Posterior cingulate gyrus (tissue), 11 donors: ENCODE data around the gene IRF2.

Experiments
- DNase-seq, 10 donors: peaks; one replicate each; pipeline versions ENCODE4 v3.0.0 to v3.0.0-alpha.2; 2020 to 2021; ENCODE audit warnings: mixed read lengths in 3 of 10
- intact Hi-C: fragments of 100-400 bp; cut with DNase I; formaldehyde crosslinking; loops from one replicate; pipeline ENCODE4 v1.15.1; 2023

IRF2 gene

DNA sequence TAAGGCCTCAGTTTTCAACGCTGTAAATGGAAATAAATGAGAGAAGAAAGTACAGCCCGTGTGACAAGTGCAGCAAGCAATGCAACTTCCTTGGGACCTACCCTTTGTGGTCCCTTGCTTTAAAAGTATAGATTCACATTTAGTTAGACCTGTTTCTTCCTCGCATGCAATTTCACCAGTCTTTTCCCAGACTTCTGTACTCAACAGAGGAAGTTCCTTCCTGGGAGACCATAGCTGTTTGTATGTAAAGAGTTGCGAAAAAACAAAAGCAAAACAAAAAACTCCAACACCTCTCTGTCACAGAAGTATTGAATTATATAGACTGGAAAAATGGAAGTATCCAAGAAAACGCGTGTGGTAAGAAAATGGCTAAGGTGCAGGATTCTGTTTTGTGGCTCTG lies 1.1 kb upstream of the IRF2 start:
- no peak for DNase-seq
- intact Hi-C loops = loop anchor here (5.0 to 10.0 kb wide), 2 partner anchors 37 to 91 kb away; no protein-coding TSS in a partner anchor

DNA sequence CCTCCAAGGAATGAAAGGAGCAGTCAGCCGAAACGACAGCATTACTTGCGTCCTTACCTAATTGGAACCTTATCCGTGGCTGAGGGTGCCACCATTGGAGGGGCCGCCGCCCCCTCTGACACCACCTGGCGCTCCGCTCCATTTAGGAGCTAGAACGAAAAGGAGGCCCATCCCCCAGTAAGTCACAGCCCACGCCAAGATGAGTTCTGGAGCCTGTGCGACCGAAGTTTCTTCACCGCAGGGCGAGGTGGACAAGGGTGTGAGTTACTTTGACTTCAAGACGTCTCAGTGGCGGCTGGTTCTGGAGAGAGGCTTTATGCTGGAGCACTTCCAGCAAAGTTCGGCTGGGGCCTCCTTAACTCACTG lies 729 bp upstream of the IRF2 start:
- intact Hi-C loops = loop anchor here (5.0 to 10.0 kb wide), 2 partner anchors 37 to 90 kb away; no protein-coding TSS in a partner anchor
- peak in 5 of 10 donors; percentile 23 to 84 (median 27) for DNase-seq

DNA sequence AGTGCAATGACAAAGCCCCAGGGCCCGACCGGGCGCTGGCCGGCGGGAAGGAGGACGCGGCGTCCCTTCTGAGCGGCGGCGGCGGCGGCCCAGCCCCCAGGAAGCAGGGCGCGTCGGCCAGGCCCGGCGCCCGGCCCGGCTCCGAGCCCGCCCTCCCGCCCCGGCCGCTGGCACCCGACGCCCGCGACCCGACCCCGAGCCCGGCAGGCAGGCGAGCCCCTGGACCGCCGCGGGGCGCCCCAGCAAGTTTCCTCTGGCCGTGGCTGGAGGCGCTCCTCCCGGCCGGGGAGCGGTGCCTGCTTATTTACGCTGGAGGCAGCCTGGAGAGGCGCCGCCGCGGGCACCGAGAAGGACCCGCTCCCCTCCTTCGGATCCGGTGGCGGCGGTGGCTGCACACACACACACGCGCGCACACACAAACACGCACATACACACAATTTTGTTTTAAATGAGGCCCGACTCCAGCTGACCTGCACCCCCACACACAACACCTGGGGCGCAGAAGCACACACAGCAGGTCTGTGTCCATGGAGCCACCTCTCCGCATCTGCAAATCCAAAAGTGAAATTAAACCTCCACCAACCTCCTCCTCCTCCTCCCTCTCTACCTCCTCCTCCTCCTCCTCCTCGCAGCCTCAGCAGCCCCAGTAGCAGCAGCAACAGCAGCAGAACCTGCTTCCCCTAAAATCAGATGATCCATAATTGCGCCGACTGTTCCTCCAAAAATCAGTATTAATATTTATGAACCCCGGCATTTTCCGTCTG lies 669 bp downstream of the IRF2 start:
- intact Hi-C loops = loop anchor here (1.0 to 10.0 kb wide), 6 partner anchors 64 to 209 kb away; partner anchors contain the start of genes CASP3 and PRIMPOL
- peak in 7 of 10 donors; percentile 29 to 89 (median 55) for DNase-seq

DNA sequence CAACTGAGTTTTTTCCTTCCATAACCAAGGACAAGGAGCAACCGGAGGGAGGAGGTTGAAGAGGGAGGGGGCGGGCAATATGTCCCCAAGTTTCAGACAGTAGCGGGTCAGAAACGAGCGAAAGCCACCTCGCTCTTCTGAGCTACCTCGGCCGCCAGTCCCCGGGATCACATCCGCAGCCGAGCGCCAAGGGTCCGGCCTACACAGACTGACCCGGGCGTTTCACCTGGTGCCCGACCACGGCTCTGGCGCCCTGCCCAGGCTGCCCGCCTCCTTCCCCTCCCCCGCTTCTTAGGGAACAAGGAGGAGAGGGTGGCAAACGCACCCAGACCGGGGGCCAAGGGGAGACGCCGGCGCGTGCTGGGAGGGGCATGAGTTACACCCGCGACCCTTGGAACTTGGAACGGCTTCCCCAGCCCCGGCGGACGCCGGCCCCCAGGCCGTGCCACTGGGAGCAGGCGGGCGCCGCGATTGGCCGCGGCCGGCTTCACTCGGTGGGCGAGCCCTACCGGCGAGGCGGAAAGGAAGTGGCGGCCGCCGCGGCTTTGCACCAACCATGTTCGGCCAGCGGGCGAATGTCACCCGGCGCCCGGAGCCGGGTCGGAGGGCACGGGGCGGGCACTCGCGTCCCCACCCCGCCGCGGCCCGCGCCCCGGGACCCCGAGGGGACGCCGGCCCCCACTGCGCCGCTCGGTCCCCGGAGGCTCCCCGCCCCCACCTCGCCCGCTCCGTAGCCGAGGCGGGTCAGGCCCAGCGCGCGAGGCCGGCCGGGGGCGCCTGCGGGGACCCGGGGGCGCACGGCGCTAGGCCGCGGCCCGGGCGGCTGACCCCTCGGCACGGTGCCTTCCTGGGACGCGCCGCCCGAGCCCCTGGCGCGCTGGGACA lies 1.5 kb downstream of the IRF2 start:
- intact Hi-C loops = loop anchor here (2.0 to 10.0 kb wide), 5 partner anchors 66 to 208 kb away; partner anchors contain the start of genes CASP3 and PRIMPOL
- DNase-seq = peak; percentile 45 to 94 (median 59)

DNA sequence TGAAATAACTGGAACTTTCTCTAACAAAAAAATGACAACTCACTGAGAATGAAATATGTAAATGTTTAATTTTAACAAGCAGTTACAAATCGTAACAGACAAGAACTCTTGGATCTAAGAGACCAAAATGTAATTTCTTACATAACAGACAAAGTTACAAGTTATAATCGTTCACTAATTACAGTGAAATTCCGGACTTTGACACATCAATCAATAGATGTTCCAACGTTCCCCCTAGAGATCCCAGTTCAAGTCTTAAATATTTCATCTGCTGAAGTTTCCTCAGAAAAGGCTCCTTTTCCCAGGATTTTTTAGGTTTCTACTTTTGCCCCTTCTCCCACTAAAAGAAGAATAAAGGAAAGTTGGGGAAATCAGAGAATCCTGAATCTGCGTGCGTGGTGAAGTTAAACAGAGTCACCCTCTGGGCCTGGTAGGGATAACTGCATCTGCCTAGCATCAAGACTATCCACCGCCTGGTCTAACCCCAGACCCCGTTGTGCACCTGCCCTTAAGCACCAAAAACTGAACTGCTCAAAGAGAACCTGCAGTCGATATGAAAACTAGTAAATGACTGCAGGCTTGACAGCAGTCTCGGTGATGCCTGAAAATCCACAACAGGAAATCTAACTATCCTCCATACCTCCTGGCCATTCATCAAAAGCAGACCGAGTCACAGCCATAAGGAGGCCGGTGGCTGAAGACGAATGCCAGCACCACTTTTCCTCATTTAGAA lies 2.3 kb downstream of the IRF2 start:
- peak in 1 of 10 donors; percentile 25 for DNase-seq
- intact Hi-C loops = loop anchor here (2.0 to 10.0 kb wide), 5 partner anchors 65 to 207 kb away; partner anchors contain the start of genes CASP3 and PRIMPOL

DNA sequence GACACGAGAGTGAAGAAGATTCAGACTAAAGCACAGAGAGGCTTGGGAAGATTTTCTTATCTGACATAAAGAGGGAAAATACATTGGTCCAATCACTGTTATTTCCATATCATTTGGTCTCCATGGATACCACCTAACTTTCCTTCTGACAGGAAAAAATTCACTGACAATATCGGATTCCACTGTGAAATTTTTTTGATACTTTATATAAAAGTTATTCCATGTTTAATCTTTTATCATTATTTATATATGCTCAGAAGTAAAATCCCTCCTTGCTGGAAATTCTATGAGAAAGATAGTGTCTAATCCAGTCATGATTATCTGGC lies 3.6 kb downstream of the IRF2 start:
- no peak for DNase-seq
- intact Hi-C loops = loop anchor here (5.0 to 10.0 kb wide), 4 partner anchors 63 to 177 kb away; partner anchors contain the start of genes CASP3 and PRIMPOL

DNA sequence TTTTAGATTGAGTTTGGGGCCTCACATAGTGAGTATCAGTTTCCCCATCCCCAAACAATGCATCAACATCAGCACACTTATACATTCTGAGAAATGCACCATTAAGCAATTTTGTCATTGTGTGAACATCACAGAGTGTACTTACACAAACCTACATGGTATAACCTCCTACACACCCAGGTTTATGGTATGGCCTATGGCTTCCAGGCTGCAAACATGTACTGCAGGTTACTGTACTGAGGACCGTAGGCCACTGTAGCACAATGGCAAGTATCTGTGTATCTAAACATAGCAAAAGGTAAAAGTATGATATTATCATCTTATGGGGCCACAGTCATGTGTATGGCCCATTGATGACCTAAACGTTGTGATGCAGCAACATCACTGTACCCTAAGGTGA lies 7.7 kb downstream of the IRF2 start:
- intact Hi-C loops = no loop called here

DNA sequence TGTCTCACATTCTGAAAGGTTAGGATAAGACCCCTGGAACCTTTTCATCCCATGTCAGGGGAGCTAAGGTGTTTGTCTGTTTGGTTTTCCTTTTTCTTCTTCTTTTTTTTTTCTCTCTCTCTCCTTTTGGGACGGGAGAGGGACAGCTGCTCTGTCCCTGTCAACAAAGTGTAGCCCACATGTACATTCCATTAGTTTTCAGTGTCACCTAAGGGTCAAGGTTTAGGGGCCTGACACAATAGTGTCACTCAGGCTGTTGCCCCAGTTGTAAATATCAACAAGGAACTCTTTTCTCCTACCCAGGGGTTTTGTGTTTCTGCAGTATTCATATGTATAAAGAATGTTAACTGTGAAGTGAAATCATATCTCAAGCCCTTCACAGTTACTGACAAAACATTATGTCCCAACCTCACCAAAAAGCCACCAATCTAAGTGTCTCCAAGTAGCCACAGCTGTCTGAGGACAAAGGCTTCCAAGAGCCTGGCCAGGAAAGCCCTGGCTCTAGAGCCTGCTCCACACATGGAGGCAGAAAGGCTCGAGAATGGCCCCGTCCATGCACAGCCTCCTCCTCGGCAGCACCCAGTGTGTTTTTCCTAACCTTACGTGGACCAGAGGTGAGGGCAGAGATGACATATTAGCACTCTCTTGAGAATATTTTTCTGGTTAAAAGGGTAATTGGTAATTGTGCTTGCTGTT lies 9.4 kb downstream of the IRF2 start:
- intact Hi-C loops = no loop called here
- no peak for DNase-seq

More for the DNA sequence above, 7.7 kb downstream of the IRF2 start:
- no peak for DNase-seq

DNA sequence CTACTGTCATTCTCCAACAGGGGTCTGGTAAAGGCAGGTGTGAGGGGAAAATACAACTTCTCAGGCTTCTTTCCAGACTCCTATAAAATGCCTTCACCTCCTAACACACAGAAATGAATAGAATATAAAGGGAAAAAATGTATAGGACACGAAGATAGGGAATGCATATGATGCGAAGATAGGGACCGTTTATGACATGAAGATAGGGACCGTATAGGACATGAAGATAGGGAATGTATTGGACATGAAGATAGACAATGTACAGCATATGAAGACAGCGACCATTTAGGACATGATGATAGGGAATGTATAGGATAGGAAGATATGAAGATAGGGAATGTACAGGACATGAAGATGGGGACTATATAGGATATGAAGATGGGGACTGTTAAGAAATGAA lies 10.5 kb downstream of the IRF2 start:
- intact Hi-C loops = no loop called here
- no peak for DNase-seq

DNA sequence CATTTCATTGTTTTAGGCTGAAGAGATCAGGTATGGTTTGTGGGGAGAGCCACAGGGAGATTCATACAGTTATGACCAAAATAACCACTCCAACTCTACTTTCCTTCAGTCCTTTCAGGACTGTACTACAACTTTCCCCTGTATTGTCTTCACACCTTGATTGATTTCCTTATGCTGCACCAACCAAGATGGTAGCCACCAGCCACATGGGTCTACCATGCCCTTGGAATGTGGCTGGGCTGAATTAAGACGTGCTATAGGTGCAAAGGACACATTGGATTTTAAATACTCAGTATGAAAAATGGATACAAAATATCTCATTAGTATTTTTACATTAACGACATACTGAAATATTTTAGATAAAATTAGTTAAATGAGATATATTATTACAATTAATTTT lies 11.2 kb downstream of the IRF2 start:
- intact Hi-C loops = no loop called here
- no peak for DNase-seq

DNA sequence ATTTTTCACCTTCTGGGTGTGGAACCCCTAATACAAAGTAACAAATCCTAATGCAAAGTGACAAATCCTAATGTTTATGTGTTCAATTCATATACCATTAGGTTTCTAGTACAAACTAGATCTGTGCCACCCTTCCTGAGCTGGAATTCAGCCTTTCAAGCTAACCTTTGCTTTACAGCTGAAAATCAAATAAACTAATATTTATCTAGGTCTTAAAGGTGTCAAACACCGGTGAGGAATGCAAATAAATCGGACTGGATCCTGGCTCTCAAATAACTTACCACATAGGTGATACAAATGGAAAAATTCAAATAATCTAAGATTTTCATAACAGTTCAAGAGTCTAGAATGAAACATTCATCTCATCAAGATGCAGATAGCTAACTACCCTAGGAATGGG lies 11.6 kb downstream of the IRF2 start:
- intact Hi-C loops = no loop called here
- DNase-seq = no peak

DNA sequence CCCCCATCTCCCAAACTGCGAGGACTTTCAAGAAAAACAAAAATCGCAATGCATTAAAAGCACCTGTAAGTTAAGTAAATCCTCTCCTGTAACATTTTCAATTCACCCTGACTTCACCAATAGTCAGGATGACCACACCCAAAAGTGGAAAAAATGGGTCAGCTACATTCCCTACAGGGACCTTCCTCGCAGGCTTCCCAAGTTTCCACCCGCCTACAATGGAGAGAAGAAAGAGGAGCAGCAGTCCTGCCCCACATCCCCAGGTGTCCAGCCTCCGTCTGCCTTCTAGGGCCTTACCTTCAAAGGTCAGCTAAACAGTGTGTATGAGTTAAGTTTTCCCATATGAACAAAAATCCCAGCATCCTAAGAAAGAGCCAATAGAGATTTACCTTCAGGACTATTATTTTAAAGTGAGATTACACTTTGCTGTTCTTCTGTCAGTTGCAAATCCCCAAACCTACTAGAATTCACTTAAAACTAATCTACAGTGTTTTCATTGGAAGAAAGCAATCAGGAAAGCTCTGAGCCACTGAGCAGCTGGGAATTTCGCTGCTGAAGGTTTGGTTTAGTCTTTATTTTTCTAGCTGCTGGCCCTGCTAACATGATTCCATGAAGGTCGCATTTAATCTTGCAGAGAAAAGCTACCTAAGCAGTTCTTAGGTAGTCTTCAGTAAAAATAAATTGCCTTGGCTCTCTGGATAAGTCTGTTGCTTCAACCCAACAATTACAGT lies 12.5 kb downstream of the IRF2 start:
- intact Hi-C loops = no loop called here
- DNase-seq = no peak

DNA sequence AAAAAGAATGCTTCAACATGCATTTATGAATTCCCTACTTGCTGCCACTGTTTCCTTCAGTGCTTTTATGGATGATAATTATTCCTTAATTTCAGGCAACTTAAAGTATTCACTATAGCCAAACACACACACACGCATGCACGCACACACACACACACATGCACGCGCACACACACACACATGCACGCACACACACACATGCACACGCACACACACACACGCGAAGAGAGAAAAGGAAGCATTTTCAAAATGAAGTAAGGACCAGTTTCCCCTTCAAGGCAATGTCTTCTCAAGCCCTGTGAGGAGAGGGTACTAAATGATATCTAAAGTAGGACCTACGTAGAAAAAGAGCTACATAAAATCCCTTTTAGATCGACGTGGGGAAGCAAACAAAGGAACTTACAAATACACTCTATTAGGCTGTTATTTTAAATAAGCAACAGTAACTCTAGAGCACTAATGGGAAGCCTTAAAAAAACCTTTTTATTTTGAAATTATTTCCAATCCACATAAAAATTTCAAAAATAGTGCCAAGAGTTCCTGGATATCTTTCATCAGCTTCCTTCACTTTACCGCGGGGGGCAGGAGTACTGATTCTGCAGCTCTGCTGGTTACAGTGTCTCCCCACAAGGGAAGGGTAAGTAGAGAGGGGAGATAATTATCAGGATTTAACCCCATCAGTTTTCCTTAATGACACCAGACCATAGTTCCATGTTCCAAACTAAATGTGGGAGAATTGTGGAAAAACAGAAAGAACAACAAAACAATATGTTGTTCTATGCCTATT lies 13.7 kb downstream of the IRF2 start:
- intact Hi-C loops = no loop called here
- no peak for DNase-seq

DNA sequence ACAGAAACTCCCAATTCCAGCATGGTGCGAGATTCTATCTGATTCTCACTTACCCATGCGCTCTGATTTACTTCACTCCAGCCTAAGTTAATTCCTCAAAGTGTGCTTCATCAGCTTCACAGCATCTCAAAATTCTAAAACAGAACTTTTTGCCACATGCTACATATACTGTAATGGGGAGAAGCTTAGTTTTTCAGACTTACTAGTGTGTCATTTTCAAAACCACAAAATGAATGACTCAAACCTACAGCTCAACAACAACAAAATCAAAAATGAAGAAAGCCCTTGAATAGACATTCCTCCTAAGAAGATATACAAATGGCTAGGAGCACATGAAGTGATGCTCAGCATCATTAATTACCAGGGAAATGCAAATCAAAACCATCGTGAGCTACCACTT lies 14.9 kb downstream of the IRF2 start:
- intact Hi-C loops = no loop called here
- no peak for DNase-seq

DNA sequence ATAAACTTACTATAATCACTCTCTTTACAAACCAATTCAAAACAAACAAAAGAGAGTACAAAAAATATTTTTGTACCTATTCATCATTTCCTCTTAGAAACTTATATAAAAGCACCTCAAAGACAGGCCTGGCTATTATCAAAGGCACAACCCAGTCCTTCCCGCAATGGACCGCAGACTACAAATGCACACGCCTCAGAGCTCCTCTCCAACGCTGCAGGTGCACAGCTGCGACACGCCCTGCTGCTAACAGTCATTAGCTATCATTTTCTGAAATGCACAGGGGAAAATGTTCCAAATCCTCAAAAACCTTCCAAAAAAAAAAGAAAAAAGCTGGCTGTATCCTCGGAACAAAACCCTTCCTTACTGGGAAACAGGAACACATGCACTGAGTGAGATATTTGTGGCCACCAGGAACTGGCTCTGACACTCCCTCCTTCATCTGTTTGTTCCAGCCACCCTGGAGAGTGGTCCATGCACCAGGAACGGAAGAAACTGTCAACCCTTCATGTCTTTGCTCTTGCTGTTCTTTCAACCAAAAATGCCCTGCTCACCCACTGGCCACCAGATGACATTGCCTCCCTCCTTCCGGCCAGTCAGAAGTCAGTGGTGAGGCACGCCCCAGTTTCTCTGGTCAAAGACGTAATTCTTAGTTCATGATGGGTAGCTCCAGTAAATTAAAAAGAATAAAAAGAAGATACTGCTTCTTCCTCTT lies 16.7 kb downstream of the IRF2 start:
- intact Hi-C loops = no loop called here

DNA sequence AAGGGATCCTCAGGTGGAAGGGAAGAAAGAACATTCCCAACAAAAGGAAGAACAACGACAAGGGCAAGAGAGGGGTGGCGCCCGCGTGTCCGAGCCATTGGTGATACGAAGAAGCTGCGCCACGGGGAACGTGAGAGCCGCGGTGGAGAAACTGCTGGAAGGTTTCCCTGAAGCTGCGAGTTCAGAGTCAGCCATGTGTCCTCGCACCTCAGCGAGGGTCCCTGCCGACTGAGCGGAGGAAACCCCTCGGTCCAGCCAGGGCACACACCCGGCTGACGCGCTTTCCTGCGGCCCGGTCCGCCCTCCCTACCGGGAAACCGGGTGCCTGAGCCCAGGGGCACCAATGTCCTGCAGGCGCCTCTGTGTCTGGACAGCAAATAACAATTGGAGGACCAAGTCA lies 18.0 kb downstream of the IRF2 start:
- intact Hi-C loops = no loop called here
- peak in 1 of 10 donors; percentile 75 for DNase-seq

More for the DNA sequence above, 16.7 kb downstream of the IRF2 start:
- DNase-seq = peak in 1 of 10 donors; percentile 70

DNA sequence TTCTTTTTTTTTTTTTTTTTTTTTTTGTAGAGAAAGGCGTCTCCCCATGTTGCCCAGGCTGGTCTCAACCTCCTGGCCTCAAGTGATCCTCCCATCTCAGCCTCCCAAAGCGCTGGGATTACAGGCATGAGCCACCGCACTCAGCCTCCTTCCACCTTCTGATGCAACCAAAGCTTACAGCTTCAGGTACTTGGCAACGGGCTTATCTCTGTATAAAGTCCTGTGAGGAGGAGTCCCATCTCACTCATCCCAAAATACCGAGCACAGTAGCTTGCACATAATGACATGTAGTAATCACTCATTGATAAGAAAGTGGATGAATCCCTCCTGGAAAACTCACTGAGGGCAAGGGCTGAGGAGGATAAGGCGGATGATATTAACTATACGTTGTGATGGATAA lies 19.1 kb downstream of the IRF2 start:
- no peak for DNase-seq
- intact Hi-C loops = no loop called here
